Measurements from ENCODE around the gene ACOT13.

Gene ACOT13

GRCh38 chr6:24632573-24632972 lies 34.3 kb upstream of the ACOT13 start (continued):
- TF ChIP-seq, protein P1, sequence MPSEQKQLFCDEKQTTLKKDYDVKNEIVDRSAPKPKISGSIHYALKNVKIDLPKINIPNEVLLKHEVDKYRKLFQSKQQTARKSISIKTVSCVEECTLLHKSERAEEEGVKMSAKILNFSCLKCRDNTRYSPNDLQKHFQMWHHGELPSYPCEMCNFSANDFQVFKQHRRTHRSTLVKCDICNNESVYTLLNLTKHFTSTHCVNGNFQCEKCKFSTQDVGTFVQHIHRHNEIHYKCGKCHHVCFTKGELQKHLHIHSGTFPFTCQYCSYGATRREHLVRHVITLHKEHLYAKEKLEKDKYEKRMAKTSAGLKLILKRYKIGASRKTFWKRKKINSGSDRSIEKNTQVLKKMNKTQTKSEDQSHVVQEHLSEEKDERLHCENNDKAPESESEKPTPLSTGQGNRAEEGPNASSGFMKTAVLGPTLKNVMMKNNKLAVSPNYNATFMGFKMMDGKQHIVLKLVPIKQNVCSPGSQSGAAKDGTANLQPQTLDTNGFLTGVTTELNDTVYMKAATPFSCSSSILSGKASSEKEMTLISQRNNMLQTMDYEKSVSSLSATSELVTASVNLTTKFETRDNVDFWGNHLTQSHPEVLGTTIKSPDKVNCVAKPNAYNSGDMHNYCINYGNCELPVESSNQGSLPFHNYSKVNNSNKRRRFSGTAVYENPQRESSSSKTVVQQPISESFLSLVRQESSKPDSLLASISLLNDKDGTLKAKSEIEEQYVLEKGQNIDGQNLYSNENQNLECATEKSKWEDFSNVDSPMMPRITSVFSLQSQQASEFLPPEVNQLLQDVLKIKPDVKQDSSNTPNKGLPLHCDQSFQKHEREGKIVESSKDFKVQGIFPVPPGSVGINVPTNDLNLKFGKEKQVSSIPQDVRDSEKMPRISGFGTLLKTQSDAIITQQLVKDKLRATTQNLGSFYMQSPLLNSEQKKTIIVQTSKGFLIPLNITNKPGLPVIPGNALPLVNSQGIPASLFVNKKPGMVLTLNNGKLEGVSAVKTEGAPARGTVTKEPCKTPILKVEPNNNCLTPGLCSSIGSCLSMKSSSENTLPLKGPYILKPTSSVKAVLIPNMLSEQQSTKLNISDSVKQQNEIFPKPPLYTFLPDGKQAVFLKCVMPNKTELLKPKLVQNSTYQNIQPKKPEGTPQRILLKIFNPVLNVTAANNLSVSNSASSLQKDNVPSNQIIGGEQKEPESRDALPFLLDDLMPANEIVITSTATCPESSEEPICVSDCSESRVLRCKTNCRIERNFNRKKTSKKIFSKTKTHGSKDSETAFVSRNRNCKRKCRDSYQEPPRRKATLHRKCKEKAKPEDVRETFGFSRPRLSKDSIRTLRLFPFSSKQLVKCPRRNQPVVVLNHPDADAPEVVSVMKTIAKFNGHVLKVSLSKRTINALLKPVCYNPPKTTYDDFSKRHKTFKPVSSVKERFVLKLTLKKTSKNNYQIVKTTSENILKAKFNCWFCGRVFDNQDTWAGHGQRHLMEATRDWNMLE (tag by site-specific recombination; conservative IDR thresholded peaks at IDR 0.05; ENCODE audit: low read depth): no peak

- H3K4me1 ChIP-seq (ENCODE audit: control insufficient read depth, insufficient read depth, low read length): peaks cover 6% of the 10 kb centered on the region; the same call in 1 of the 2 replicates
- TF ChIP-seq, protein P2, sequence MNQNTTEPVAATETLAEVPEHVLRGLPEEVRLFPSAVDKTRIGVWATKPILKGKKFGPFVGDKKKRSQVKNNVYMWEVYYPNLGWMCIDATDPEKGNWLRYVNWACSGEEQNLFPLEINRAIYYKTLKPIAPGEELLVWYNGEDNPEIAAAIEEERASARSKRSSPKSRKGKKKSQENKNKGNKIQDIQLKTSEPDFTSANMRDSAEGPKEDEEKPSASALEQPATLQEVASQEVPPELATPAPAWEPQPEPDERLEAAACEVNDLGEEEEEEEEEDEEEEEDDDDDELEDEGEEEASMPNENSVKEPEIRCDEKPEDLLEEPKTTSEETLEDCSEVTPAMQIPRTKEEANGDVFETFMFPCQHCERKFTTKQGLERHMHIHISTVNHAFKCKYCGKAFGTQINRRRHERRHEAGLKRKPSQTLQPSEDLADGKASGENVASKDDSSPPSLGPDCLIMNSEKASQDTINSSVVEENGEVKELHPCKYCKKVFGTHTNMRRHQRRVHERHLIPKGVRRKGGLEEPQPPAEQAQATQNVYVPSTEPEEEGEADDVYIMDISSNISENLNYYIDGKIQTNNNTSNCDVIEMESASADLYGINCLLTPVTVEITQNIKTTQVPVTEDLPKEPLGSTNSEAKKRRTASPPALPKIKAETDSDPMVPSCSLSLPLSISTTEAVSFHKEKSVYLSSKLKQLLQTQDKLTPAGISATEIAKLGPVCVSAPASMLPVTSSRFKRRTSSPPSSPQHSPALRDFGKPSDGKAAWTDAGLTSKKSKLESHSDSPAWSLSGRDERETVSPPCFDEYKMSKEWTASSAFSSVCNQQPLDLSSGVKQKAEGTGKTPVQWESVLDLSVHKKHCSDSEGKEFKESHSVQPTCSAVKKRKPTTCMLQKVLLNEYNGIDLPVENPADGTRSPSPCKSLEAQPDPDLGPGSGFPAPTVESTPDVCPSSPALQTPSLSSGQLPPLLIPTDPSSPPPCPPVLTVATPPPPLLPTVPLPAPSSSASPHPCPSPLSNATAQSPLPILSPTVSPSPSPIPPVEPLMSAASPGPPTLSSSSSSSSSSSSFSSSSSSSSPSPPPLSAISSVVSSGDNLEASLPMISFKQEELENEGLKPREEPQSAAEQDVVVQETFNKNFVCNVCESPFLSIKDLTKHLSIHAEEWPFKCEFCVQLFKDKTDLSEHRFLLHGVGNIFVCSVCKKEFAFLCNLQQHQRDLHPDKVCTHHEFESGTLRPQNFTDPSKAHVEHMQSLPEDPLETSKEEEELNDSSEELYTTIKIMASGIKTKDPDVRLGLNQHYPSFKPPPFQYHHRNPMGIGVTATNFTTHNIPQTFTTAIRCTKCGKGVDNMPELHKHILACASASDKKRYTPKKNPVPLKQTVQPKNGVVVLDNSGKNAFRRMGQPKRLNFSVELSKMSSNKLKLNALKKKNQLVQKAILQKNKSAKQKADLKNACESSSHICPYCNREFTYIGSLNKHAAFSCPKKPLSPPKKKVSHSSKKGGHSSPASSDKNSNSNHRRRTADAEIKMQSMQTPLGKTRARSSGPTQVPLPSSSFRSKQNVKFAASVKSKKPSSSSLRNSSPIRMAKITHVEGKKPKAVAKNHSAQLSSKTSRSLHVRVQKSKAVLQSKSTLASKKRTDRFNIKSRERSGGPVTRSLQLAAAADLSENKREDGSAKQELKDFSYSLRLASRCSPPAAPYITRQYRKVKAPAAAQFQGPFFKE (tag by site-specific recombination; IDR thresholded peaks at IDR 0.05; ENCODE audit: borderline replicate concordance): no peak
- TF ChIP-seq ZNF777 (tag by site-specific recombination; IDR thresholded peaks at IDR 0.05; ENCODE audit: borderline replicate concordance) (no peak), ZNF121 (tag by site-specific recombination; IDR thresholded peaks at IDR 0.05) (no peak), ZNF48 (tag by site-specific recombination; IDR thresholded peaks at IDR 0.05) (no peak), OSR2 (tag by site-specific recombination; IDR thresholded peaks at IDR 0.05) (no peak), ZNF157 (tag by site-specific recombination; IDR thresholded peaks at IDR 0.05) (no peak), ZNF747 (tag by site-specific recombination; IDR thresholded peaks at IDR 0.05) (no peak), ZNF37A (tag by site-specific recombination; IDR thresholded peaks at IDR 0.05) (no peak), ZNF548 (tag by site-specific recombination; IDR thresholded peaks at IDR 0.05) (no peak), ZNF335 (tag by site-specific recombination; conservative IDR thresholded peaks at IDR 0.05) (no peak), ZNF202 (tag by site-specific recombination; IDR thresholded peaks at IDR 0.05; ENCODE audit: borderline replicate concordance) (no peak), KLF1 (tag by site-specific recombination; IDR thresholded peaks at IDR 0.05) (no peak), ZNF610 (tag by site-specific recombination; IDR thresholded peaks at IDR 0.05; ENCODE audit: borderline replicate concordance) (no peak), ZNF654 (tag by site-specific recombination; IDR thresholded peaks at IDR 0.05; ENCODE audit: low read depth) (no peak), ZNF366 (tag by site-specific recombination; conservative IDR thresholded peaks at IDR 0.05) (no peak), ZNF433 (tag by site-specific recombination; IDR thresholded peaks at IDR 0.05; ENCODE audit: low read depth) (no peak), ZXDB (tag by site-specific recombination; IDR thresholded peaks at IDR 0.05) (no peak), ZNF274 (IDR thresholded peaks at IDR 0.05; ENCODE audit: low read length) (no peak), ZNF274 (tag by site-specific recombination; IDR thresholded peaks at IDR 0.05; ENCODE audit: borderline replicate concordance) (no peak)
- TF ChIP-seq, protein P3, sequence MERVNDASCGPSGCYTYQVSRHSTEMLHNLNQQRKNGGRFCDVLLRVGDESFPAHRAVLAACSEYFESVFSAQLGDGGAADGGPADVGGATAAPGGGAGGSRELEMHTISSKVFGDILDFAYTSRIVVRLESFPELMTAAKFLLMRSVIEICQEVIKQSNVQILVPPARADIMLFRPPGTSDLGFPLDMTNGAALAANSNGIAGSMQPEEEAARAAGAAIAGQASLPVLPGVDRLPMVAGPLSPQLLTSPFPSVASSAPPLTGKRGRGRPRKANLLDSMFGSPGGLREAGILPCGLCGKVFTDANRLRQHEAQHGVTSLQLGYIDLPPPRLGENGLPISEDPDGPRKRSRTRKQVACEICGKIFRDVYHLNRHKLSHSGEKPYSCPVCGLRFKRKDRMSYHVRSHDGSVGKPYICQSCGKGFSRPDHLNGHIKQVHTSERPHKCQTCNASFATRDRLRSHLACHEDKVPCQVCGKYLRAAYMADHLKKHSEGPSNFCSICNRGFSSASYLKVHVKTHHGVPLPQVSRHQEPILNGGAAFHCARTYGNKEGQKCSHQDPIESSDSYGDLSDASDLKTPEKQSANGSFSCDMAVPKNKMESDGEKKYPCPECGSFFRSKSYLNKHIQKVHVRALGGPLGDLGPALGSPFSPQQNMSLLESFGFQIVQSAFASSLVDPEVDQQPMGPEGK (tag by site-specific recombination; IDR thresholded peaks at IDR 0.05): no peak
- no peak overlapping the region for H3K27ac ChIP-seq (ENCODE audit: extremely low read depth, low read depth, low read length)
- POLR2A ChIA-PET: no interaction called here
- H3K9me3 ChIP-seq (ENCODE audit: control insufficient read depth, insufficient read depth, low read depth, low read length): no peaks in the 10 kb centered on the region
- CTCF ChIA-PET: interaction anchor here (1.0 kb wide), 2 partner anchors 27 to 54 kb away, joined by 4 to 10 read pairs; no protein-coding TSS in a partner anchor
- H3K4me3 ChIP-seq (ENCODE audit: low read depth, low read length): no peak overlapping the region
- H3K36me3 ChIP-seq (ENCODE audit: control insufficient read depth in 2 of 2, insufficient read depth in 1 of 2, low read length in 2 of 2): no peaks in the 10 kb centered on the region
Observed at GRCh38 chr6:24636681-24637080, 30.2 kb upstream of the ACOT13 start.

All from HEK293 (cell line).